Right renal pelvis (tissue), 4 donors: ENCODE data around the gene ABCB11. TPM values are rescaled to one million over a fixed set of nuclear protein-coding genes. Genes with fewer than 3 reads are reported as not detected.
"Not testable (repeated sequence)": the region's sequence is repeated elsewhere in the genome, so short reads cannot be mapped to it uniquely, and the experiment has no call there.

ENCODE experiments used
- DNase-seq, 4 donors: peaks; one replicate each; pipeline ENCODE4 v3.0.0-alpha.2; 2013; ENCODE audit warnings: low read depth in 4 of 4, low spot score in 3 of 4, missing footprints in 1 of 4
- polyA plus RNA-seq, 4 donors: library from polyadenylated mRNA; unstranded; fragments of 120-200 nt; gene quantifications; one replicate each; pipeline ENCODE4 v1.2.1, GENCODE V29; 2013; ENCODE audit not compliant: insufficient read length in 4 of 4

The ABCB11 gene
- polyA plus RNA-seq, 4 donors = 0.01 to 0.13 TPM; not detected in 2

GRCh38 chr2:168941297-168941696, 89.8 kb downstream of the ABCB11 start:
- no peak for DNase-seq

GRCh38 chr2:168939918-168940317, 91.2 kb downstream of the ABCB11 start:
- DNase-seq = no peak

GRCh38 chr2:168939061-168939460, 92.1 kb downstream of the ABCB11 start:
- DNase-seq = no peak

GRCh38 chr2:168935810-168936581, 95.1 kb downstream of the ABCB11 start:
- no peak for DNase-seq

- no peak for DNase-seq
Measured at GRCh38 chr2:168934826-168935225, 96.3 kb downstream of the ABCB11 start.

GRCh38 chr2:168932174-168932573, 99.0 kb downstream of the ABCB11 start:
- not testable (repeated sequence) for DNase-seq

- no peak for DNase-seq
Measured at GRCh38 chr2:168930242-168930641, 100.9 kb downstream of the ABCB11 start.

GRCh38 chr2:168929031-168929430, 102.1 kb downstream of the ABCB11 start:
- no peak for DNase-seq

GRCh38 chr2:168928113-168928831, 102.9 kb downstream of the ABCB11 start:
- no peak for DNase-seq

GRCh38 chr2:168926621-168927386, 104.3 kb downstream of the ABCB11 start:
- no peak for DNase-seq

GRCh38 chr2:168920504-168921157, 110.5 kb downstream of the ABCB11 start:
- no peak for DNase-seq

GRCh38 chr2:168916331-168916675, 114.8 kb downstream of the ABCB11 start:
- DNase-seq = no peak

- DNase-seq = no peak
Measured at GRCh38 chr2:168915441-168916330, 115.4 kb downstream of the ABCB11 start.

GRCh38 chr2:168913495-168913894, 117.6 kb downstream of the ABCB11 start:
- DNase-seq = no peak

- no peak for DNase-seq
Measured at GRCh38 chr2:168912901-168913369, 118.2 kb downstream of the ABCB11 start.

- no peak for DNase-seq
Measured at GRCh38 chr2:168912466-168912865, 118.7 kb downstream of the ABCB11 start.

GRCh38 chr2:168910330-168910729, 120.8 kb downstream of the ABCB11 start:
- no peak for DNase-seq

GRCh38 chr2:168907940-168908662, 123.0 kb downstream of the ABCB11 start:
- no peak for DNase-seq

- no peak for DNase-seq
Measured at GRCh38 chr2:168904358-168904757, 126.8 kb downstream of the ABCB11 start.
